H1 (cell line): ENCODE results near the gene OXA1L. TPM values are rescaled to one million over a fixed set of nuclear protein-coding genes. Genes with fewer than 3 reads are reported as not detected.

Source experiments
- CTCF ChIA-PET: fragments of 300-600 bp; sonication (Branson Sonifier 250); formaldehyde crosslinking; loops from one replicate; lab custom pipeline; 2021; ENCODE audit not compliant: partially characterized antibody; lab: Charles Lee
- POLR2A ChIA-PET: fragments of 300-600 bp; sonication (Branson Sonifier 250); formaldehyde crosslinking; loops from one replicate; lab custom pipeline; 2021; ENCODE audit warnings: inconsistent platforms; ENCODE audit not compliant: partially characterized antibody; lab: Charles Lee
- DNase-seq, 2 experiments: peaks; one replicate each; pipeline versions ENCODE4 v3.0.0 to v3.0.0-alpha.2; 2010 to 2022; ENCODE audit warnings: low spot score in 2 of 2, low read depth in 1 of 2, mixed read lengths in 1 of 2
- FAIRE-seq: peaks from 2 replicates; lab custom pipeline; 2011; peaks lifted over from hg19 to GRCh38; lab: Jason Lieb, UNC
- H2AFZ ChIP-seq: 2 replicates; pipeline ENCODE4 v1.8.1; 2012; ENCODE audit warnings: low read length, inconsistent platforms
- H2AK5ac ChIP-seq: 2 replicates; pipeline ENCODE4 v1.6.1; 2013; ENCODE audit warnings: low read depth, low read length
- H2BK120ac ChIP-seq: replicated peaks from 2 replicates; pipeline ENCODE3; 2013; ENCODE audit warnings: low read depth, low read length, inconsistent platforms
- H2BK12ac ChIP-seq: 2 replicates; pipeline ENCODE4 v1.6.1; 2013; ENCODE audit warnings: low read depth, low read length
- H2BK15ac ChIP-seq: 2 replicates; pipeline ENCODE4 v1.6.1; 2013; ENCODE audit warnings: low read length
- H2BK20ac ChIP-seq: 2 replicates; pipeline ENCODE4 v1.6.1; 2013; ENCODE audit warnings: low read length
- H2BK5ac ChIP-seq: 2 replicates; pipeline ENCODE4 v1.6.1; 2013; ENCODE audit warnings: low read depth, low read length
- H3K14ac ChIP-seq: 2 replicates; pipeline ENCODE4 v1.6.1; 2013; ENCODE audit warnings: inconsistent platforms; ENCODE audit not compliant: insufficient read length
- H3K18ac ChIP-seq: 2 replicates; pipeline ENCODE4 v1.6.1; 2013; ENCODE audit warnings: low read length; ENCODE audit errors: extremely low read depth
- H3K23ac ChIP-seq: 2 replicates; pipeline ENCODE4 v1.6.1; 2013; ENCODE audit warnings: inconsistent platforms; ENCODE audit not compliant: insufficient read length
- H3K23me2 ChIP-seq: 2 replicates; pipeline ENCODE4 v1.6.1; 2013; ENCODE audit warnings: low read depth, low read length
- H3K27ac ChIP-seq: 2 replicates; pipeline ENCODE4 v1.6.1; 2011; ENCODE audit warnings: low read depth, low read length, inconsistent platforms
- H3K27me3 ChIP-seq, 4 experiments: replicated peaks in 1 of 4; 1 replicate in 1 of 4; 2 replicates in 3 of 4; pipeline versions ENCODE4 v1.6.1 to v1.8.1; 2011 to 2013; ENCODE audit warnings: low read length in 3 of 4, mild to moderate bottlenecking in 3 of 4, inconsistent platforms in 2 of 4, mixed read lengths in 2 of 4, moderate library complexity in 1 of 4; ENCODE audit not compliant: control insufficient read depth in 3 of 4, insufficient read depth in 3 of 4; ENCODE audit errors: extremely low read depth in 1 of 4
- H3K36me3 ChIP-seq, 4 experiments: 2 replicates each; pipeline versions ENCODE4 v1.6.1 to v1.8.1; 2011 to 2013; ENCODE audit warnings: mild to moderate bottlenecking in 4 of 4, low read length in 3 of 4, moderate library complexity in 2 of 4, control low read depth in 1 of 4, inconsistent platforms in 1 of 4; ENCODE audit not compliant: insufficient read depth in 4 of 4, control insufficient read depth in 2 of 4
- H3K4ac ChIP-seq: replicated peaks from 2 replicates; pipeline ENCODE3; 2013; ENCODE audit warnings: low read length, low read depth, mixed read lengths, inconsistent platforms; ENCODE audit not compliant: insufficient read length
- H3K4me1 ChIP-seq, 4 experiments: replicated peaks in 1 of 4; 1 replicate in 1 of 4; 2 replicates in 3 of 4; pipeline versions ENCODE4 v1.6.1 to v1.8.1; 2011 to 2013; ENCODE audit warnings: low read length in 3 of 4, inconsistent platforms in 2 of 4, mixed read lengths in 1 of 4; ENCODE audit not compliant: insufficient read depth in 4 of 4, control insufficient read depth in 3 of 4
- H3K4me2 ChIP-seq, 2 experiments: 2 replicates each; pipeline versions ENCODE4 v1.6.1 to v1.8.1; 2011 to 2013; ENCODE audit warnings: low read depth in 2 of 2, low read length in 2 of 2, control low read depth in 1 of 2, inconsistent platforms in 1 of 2, mild to moderate bottlenecking in 1 of 2; ENCODE audit not compliant: insufficient read depth in 1 of 2
- H3K4me3 ChIP-seq, 4 experiments: fragments of 200-600, 300-600 bp in 1 of 4; sonication (generic), shearing (Covaris generic), sonication (Bioruptor Twin) in 1 of 4; 2 replicates each; pipeline versions ENCODE4 v1.5.1 to v1.8.1; 2011 to 2016; ENCODE audit warnings: low read length in 4 of 4, low read depth in 3 of 4, control low read depth in 2 of 4, inconsistent platforms in 2 of 4, mild to moderate bottlenecking in 2 of 4, mixed read lengths in 1 of 4, moderate library complexity in 1 of 4; ENCODE audit not compliant: insufficient read depth in 2 of 4; ENCODE audit errors: extremely low read depth in 1 of 4
- H3K56ac ChIP-seq: replicated peaks from 2 replicates; pipeline ENCODE3; 2013; ENCODE audit warnings: low read depth, mild to moderate bottlenecking, mixed read lengths, low read length, inconsistent platforms; ENCODE audit not compliant: insufficient read length
- H3K79me1 ChIP-seq: 2 replicates; pipeline ENCODE4 v1.6.1; 2013; ENCODE audit warnings: low read depth, low read length, control low read depth
- H3K79me2 ChIP-seq, 2 experiments: 2 replicates each; pipeline versions ENCODE4 v1.6.1 to v1.8.1; 2012 to 2013; ENCODE audit warnings: low read length in 2 of 2, mild to moderate bottlenecking in 2 of 2, inconsistent platforms in 1 of 2; ENCODE audit not compliant: insufficient read depth in 2 of 2, control insufficient read depth in 1 of 2
- H3K9ac ChIP-seq, 4 experiments: replicated peaks in 1 of 4; 1 replicate in 1 of 4; 2 replicates in 3 of 4; pipeline versions ENCODE4 v1.6.1 to v1.8.1; 2011 to 2013; ENCODE audit warnings: low read depth in 3 of 4, low read length in 3 of 4, control low read depth in 2 of 4, mild to moderate bottlenecking in 2 of 4, moderate library complexity in 2 of 4, inconsistent platforms in 1 of 4; ENCODE audit errors: extremely low read depth in 1 of 4
- H3K9me3 ChIP-seq, 2 experiments: 2 replicates each; pipeline versions ENCODE4 v1.6.1 to v1.8.1; 2012 to 2013; ENCODE audit warnings: mild to moderate bottlenecking in 2 of 2, moderate library complexity in 2 of 2, control low read depth in 1 of 2, inconsistent platforms in 1 of 2, low read depth in 1 of 2, low read length in 1 of 2, mixed read lengths in 1 of 2; ENCODE audit not compliant: insufficient read depth in 2 of 2
- H4K20me1 ChIP-seq, 2 experiments: replicated peaks in 1 of 2; 2 replicates each; pipeline versions ENCODE3 to v1.8.1; 2011 to 2013; ENCODE audit warnings: inconsistent platforms in 2 of 2, low read length in 2 of 2, mild to moderate bottlenecking in 1 of 2; ENCODE audit not compliant: insufficient read depth in 2 of 2, control insufficient read depth in 1 of 2
- H4K5ac ChIP-seq: 2 replicates; pipeline ENCODE4 v1.6.1; 2013; ENCODE audit warnings: low read length, low read depth, mixed read lengths, inconsistent platforms; ENCODE audit not compliant: insufficient read length
- H4K8ac ChIP-seq: 2 replicates; pipeline ENCODE4 v1.8.0; 2013; ENCODE audit warnings: mild to moderate bottlenecking, moderate library complexity, low read length, inconsistent platforms; ENCODE audit not compliant: insufficient read depth; ENCODE audit errors: extremely low read depth
- H4K91ac ChIP-seq: replicated peaks from 2 replicates; pipeline ENCODE3; 2013; ENCODE audit warnings: low read length, mixed read lengths, inconsistent platforms; ENCODE audit not compliant: insufficient read length
- ATF3 ChIP-seq: IDR thresholded peaks from 2 replicates; pipeline ENCODE4 v1.6.1; 2011; ENCODE audit warnings: low read depth, mild to moderate bottlenecking, low read length; ENCODE audit not compliant: insufficient read depth
- BACH1 ChIP-seq: IDR thresholded peaks from 2 replicates; pipeline ENCODE4 v1.6.1; 2012; ENCODE audit warnings: low read length, improper control_type of control experiment
- CBX8 ChIP-seq: fragments of 300-800, 300-1000 bp; sonication (generic); IDR thresholded peaks from 2 replicates; pipeline ENCODE4 v1.7.1; 2016; ENCODE audit warnings: low read depth, low read length, borderline replicate concordance
- CTBP2 ChIP-seq: IDR thresholded peaks from 2 replicates; pipeline ENCODE4 v1.7.0; 2011; ENCODE audit warnings: borderline replicate concordance, mild to moderate bottlenecking, moderate library complexity, mixed read lengths, low read length; ENCODE audit not compliant: insufficient read depth, insufficient read length
- EZH2 ChIP-seq: fragments of 200-600 bp; sonication (generic); IDR thresholded peaks from 2 replicates; pipeline ENCODE4 v1.7.1; 2012; ENCODE audit warnings: low read depth, mild to moderate bottlenecking, moderate library complexity, low read length, inconsistent platforms; ENCODE audit not compliant: severe bottlenecking
- HDAC6 ChIP-seq: IDR thresholded peaks from one replicate; pipeline ENCODE4 v1.7.1; 2012; ENCODE audit warnings: low read depth, mild to moderate bottlenecking, inconsistent platforms, low read length, moderate library complexity
- KDM1A ChIP-seq: fragments of 200-600, 300-600 bp; sonication (generic); IDR thresholded peaks from 2 replicates; pipeline ENCODE4 v1.7.1; 2016; ENCODE audit warnings: mild to moderate bottlenecking, low read length, borderline replicate concordance
- RNF2 ChIP-seq: fragments of 200-900, 300-1000 bp; sonication (generic); IDR thresholded peaks from 2 replicates; pipeline ENCODE4 v1.7.1; 2016; ENCODE audit warnings: borderline replicate concordance, low read depth, mild to moderate bottlenecking, antibody characterized with exemption, low read length; ENCODE audit not compliant: poor library complexity, severe bottlenecking; ENCODE audit errors: missing control alignments
- SIN3A ChIP-seq, 2 experiments: IDR thresholded peaks in 1 of 2; conservative IDR thresholded peaks in 1 of 2; 2 replicates each; pipeline ENCODE4 v1.6.1; 2011 to 2012; ENCODE audit warnings: low read length in 2 of 2, improper control_type of control experiment in 1 of 2, low read depth in 1 of 2, mild to moderate bottlenecking in 1 of 2
- SP4 ChIP-seq: IDR thresholded peaks from 2 replicates; pipeline ENCODE4 v1.6.1; 2012; ENCODE audit warnings: low read length, inconsistent platforms
- USF2 ChIP-seq: IDR thresholded peaks from 2 replicates; pipeline ENCODE4 v1.6.1; 2011; ENCODE audit warnings: low read length, improper control_type of control experiment
- WGBS, 2 experiments: shearing (Covaris generic) in 1 of 2; methylation state at CpG; one replicate each; pipeline versions ENCODE4 v1.1.6 to v1.1.7; 2013 to 2015; ENCODE audit warnings: low lambda C conversion rate in 2 of 2, mixed read lengths in 2 of 2, inconsistent platforms in 1 of 2, low coverage in 1 of 2, missing lambda C conversion rate in 1 of 2; ENCODE audit not compliant: insufficient replicate concordance in 2 of 2, insufficient coverage in 1 of 2, insufficient read length in 1 of 2; ENCODE audit errors: extremely low coverage in 1 of 2, missing lambda C conversion rate in 1 of 2; 5-methylcytosine and 5-hydroxymethylcytosine counted together
- polyA plus RNA-seq, 7 experiments: library from polyadenylated mRNA; depleted of rRNA in 3 of 7; stranded (reverse) in 5 of 7; unstranded in 2 of 7; fragments of >200 nt in 5 of 7; fragments of 200-250 nt in 2 of 7; gene quantifications; 1 replicate in 5 of 7; 2 replicates in 1 of 7; 4 replicates in 1 of 7; pipeline versions ENCODE4 v1.2.1 to v1.2.3, GENCODE V29; 2011 to 2013; ENCODE audit warnings: missing spikeins in 2 of 7, mixed read lengths in 2 of 7
- total RNA-seq: library from RNA; stranded (reverse); fragmentation: NEBNext Ultra II Directional; extraction: Animal tissue kit (Norgen Biotek cat#: 25700); gene quantifications from 2 replicates; pipeline ENCODE4 v1.2.1, GENCODE V29; 2021

The OXA1L gene
- total and polyA plus RNA-seq, 2 of the 8 experiments (the other 6 are each of a cell fraction or from before 2014, with no cell fraction given), result 125 to 199 TPM

- H3K36me3 ChIP-seq, result no peaks in the 10 kb centered on the region
- H3K23me2 ChIP-seq, result no peaks in the 10 kb centered on the region; the same call in 1 of the 2 replicates
- no peaks in the 10 kb centered on the region for H3K79me1 ChIP-seq
- no peak overlapping the region for H2AFZ ChIP-seq
- H3K4me2 ChIP-seq, result no peak overlapping the region
- no peaks in the 10 kb centered on the region for H3K79me2 ChIP-seq
- no peak overlapping the region for H3K4me3 ChIP-seq
- DNase-seq, result no peak
- H4K20me1 ChIP-seq, result no peaks in the 10 kb centered on the region
- H3K56ac ChIP-seq, result no peak overlapping the region
- CTCF ChIA-PET, result interaction anchor here (0.9 to 1.7 kb wide), 2 partner anchors 26 to 113 kb away, joined by 3 to 6 read pairs; partner anchors contain the start of gene OXA1L
- no peak overlapping the region for H3K18ac ChIP-seq
- POLR2A ChIA-PET, result interaction anchor here (0.8 to 1.7 kb wide), 2 partner anchors 9 to 10 kb away, joined by 3 to 6 read pairs; no protein-coding TSS in a partner anchor
- no peak overlapping the region for H4K5ac ChIP-seq
- H2BK20ac ChIP-seq, result no peak overlapping the region
- H2AK5ac ChIP-seq, result no peak overlapping the region
- no peak overlapping the region for H3K27ac ChIP-seq
- no peak overlapping the region for H2BK120ac ChIP-seq
- no peak overlapping the region for H3K14ac ChIP-seq
- no peaks in the 10 kb centered on the region for H3K4me1 ChIP-seq
- no peak overlapping the region for H2BK12ac ChIP-seq
- H3K9me3 ChIP-seq, result peaks cover 3 to 4% of the 10 kb centered on the region in 2 experiments; a peak in 2 of 4 replicates
- H3K9ac ChIP-seq, result no peak overlapping the region
- 87% methylated on average over 3 of the region's 3 CpGs; no CpG with 5 or more reads in 1 of the 2 experiments for WGBS, 2 experiments
- no peak overlapping the region for H4K91ac ChIP-seq
- no peak for FAIRE-seq
- H3K23ac ChIP-seq, result no peak overlapping the region
- no peak overlapping the region for H3K4ac ChIP-seq
- H2BK15ac ChIP-seq, result no peak overlapping the region
- H2BK5ac ChIP-seq, result no peak overlapping the region
- no peaks in the 10 kb centered on the region for H3K27me3 ChIP-seq
- no peak overlapping the region for H4K8ac ChIP-seq
- TF ChIP-seq SIN3A (conservative IDR thresholded peaks at IDR 0.05 in 1 of 2, IDR thresholded peaks at IDR 0.05 in 1 of 2; ENCODE audit: low read depth in 1 of 2, low read length in 2 of 2), result no peak
- TF ChIP-seq ATF3, result no peak
- TF ChIP-seq CBX8, result no peak
- TF ChIP-seq EZH2, result no peak
- TF ChIP-seq BACH1, result no peak
- no peak for TF ChIP-seq RNF2
- no peak for TF ChIP-seq SP4
- TF ChIP-seq HDAC6, result no peak
- TF ChIP-seq CTBP2, result no peak
- TF ChIP-seq USF2, result no peak
- no peak for TF ChIP-seq KDM1A
Observed at GRCh38 chr14:22740020-22740419, 26.5 kb upstream of the OXA1L start.
